DND-41 (cell line): Measurements from ENCODE around the gene SYF2.
"Not testable (repeated sequence)": the region's sequence is repeated elsewhere in the genome, so short reads cannot be mapped to it uniquely, and the experiment has no call there.

Source experiments
- ATAC-seq: fragments of 200-7000 bp; cut with Tn5 transposase; 3 replicates; pipeline ENCODE4 v1.9.1; 2021; ENCODE audit warnings: low read depth; ENCODE audit not compliant: insufficient read depth
- DNase-seq: peaks from one replicate; pipeline ENCODE4 v3.0.0-alpha.2; 2020
- H2AFZ ChIP-seq: 2 replicates; pipeline ENCODE4 v1.6.0; 2012; ENCODE audit warnings: low read depth, low read length
- H3K27ac ChIP-seq: 2 replicates; pipeline ENCODE4 v1.5.1; 2012; ENCODE audit warnings: low read length, inconsistent platforms
- H3K27me3 ChIP-seq: fragments of 200-600 bp; sonication (generic); 2 replicates; pipeline ENCODE4 v1.6.0; 2012; ENCODE audit warnings: low read length, mild to moderate bottlenecking, inconsistent platforms; ENCODE audit not compliant: insufficient read depth, poor library complexity
- H3K36me3 ChIP-seq: 2 replicates; pipeline ENCODE4 v1.5.1; 2012; ENCODE audit warnings: low read length, inconsistent platforms; ENCODE audit not compliant: insufficient read depth
- H3K4me1 ChIP-seq: 2 replicates; pipeline ENCODE4 v1.5.1; 2012; ENCODE audit warnings: mild to moderate bottlenecking, low read length; ENCODE audit not compliant: insufficient read depth
- H3K4me2 ChIP-seq: 2 replicates; pipeline ENCODE4 v1.6.0; 2012; ENCODE audit warnings: mild to moderate bottlenecking, moderate library complexity, low read length, inconsistent platforms; ENCODE audit not compliant: insufficient read depth
- H3K4me3 ChIP-seq, 2 experiments: fragments of 200-600 bp in 1 of 2; shearing (Covaris generic) in 1 of 2; 2 replicates each; pipeline ENCODE4 v1.5.1; 2012 to 2016; ENCODE audit warnings: inconsistent platforms in 2 of 2, low read length in 2 of 2, mild to moderate bottlenecking in 2 of 2, low read depth in 1 of 2, moderate library complexity in 1 of 2
- H3K79me2 ChIP-seq: 2 replicates; pipeline ENCODE4 v1.6.0; 2012; ENCODE audit warnings: low read length, inconsistent platforms; ENCODE audit not compliant: insufficient read depth
- H3K9ac ChIP-seq: 2 replicates; pipeline ENCODE4 v1.6.0; 2012; ENCODE audit warnings: low read depth, mild to moderate bottlenecking, inconsistent platforms, low read length, moderate library complexity
- H3K9me3 ChIP-seq: 2 replicates; pipeline ENCODE4 v1.5.1; 2012; ENCODE audit warnings: low read length, moderate library complexity, mild to moderate bottlenecking, inconsistent platforms; ENCODE audit not compliant: insufficient read depth, severe bottlenecking
- H4K20me1 ChIP-seq: 2 replicates; pipeline ENCODE4 v1.6.0; 2012; ENCODE audit warnings: low read length; ENCODE audit not compliant: insufficient read depth
- CTCF ChIP-seq: IDR thresholded peaks from 2 replicates; pipeline ENCODE4 v1.5.1; 2012; ENCODE audit warnings: borderline replicate concordance, low read length, moderate library complexity, mild to moderate bottlenecking; ENCODE audit not compliant: poor library complexity, severe bottlenecking; ENCODE audit errors: extremely low read depth
- EZH2 ChIP-seq: IDR thresholded peaks from 3 replicates; pipeline ENCODE4 v1.6.1; 2012; ENCODE audit warnings: borderline replicate concordance, low read depth, mild to moderate bottlenecking, moderate library complexity, low read length, inconsistent platforms; ENCODE audit not compliant: severe bottlenecking

SYF2 gene

GRCh38 chr1:25232027-25232865 is at the start of gene SYF2:
SYF2 (minus strand) TSS chr1:25232502; CDS start chr1:25232467, 35 bp downstream.
- ATAC-seq (peak; percentile 94), DNase-seq (peak; percentile 95)
- TF ChIP-seq EZH2 (no peak), CTCF (no peak)
- H3K27ac ChIP-seq: peak within 1 kb of the TSS; percentile 92
- H2AFZ ChIP-seq: peak within 1 kb of the TSS; percentile 85
- H3K36me3 ChIP-seq: peaks cover 40% of the 10 kb centered on the region
- no peaks in the 10 kb centered on the region for H3K9me3 ChIP-seq
- peak within 1 kb of the TSS; percentile 80 for H3K9ac ChIP-seq
- H3K4me3 ChIP-seq: peak within 1 kb of the TSS; percentile 70 to 92
- H3K79me2 ChIP-seq: peaks cover 49% of the 10 kb centered on the region
- peak within 1 kb of the TSS; percentile 81 for H3K4me2 ChIP-seq
- H4K20me1 ChIP-seq: no peaks in the 10 kb centered on the region; the same call in 1 of the 2 replicates
- H3K27me3 ChIP-seq: no peaks in the 10 kb centered on the region
- peaks cover 29% of the 10 kb centered on the region for H3K4me1 ChIP-seq

DNA sequence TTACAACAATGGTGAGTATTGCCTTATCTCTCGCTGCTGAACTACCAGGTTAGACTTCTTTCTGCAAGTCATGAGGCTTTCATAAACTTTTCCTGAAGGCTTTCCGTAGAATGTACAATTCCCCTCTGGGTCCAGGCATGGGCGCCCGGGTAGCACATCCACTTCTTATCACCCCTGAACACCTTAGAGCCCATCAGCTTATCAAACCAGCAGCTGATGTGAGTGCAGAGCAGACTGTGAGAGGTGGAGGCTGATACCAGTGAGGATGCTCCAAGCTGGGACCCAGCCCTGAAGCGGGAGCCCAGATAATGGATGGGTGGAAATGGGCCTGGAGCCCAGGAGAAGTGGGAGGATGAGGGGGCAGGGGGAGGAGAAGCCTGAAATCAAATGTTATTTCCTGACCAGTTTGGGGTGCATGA is 47.4 kb upstream of the SYF2 start:
- not testable (repeated sequence) for H2AFZ ChIP-seq, ATAC-seq, H3K36me3 ChIP-seq, H4K20me1 ChIP-seq, H3K4me2 ChIP-seq, H3K9ac ChIP-seq, H3K4me1 ChIP-seq, H3K79me2 ChIP-seq, DNase-seq, H3K4me3 ChIP-seq, H3K9me3 ChIP-seq, H3K27me3 ChIP-seq, H3K27ac ChIP-seq

- H3K27me3 ChIP-seq, H3K4me3 ChIP-seq, ATAC-seq, H3K4me1 ChIP-seq, H4K20me1 ChIP-seq, H3K27ac ChIP-seq, H3K9ac ChIP-seq, H3K36me3 ChIP-seq, H3K79me2 ChIP-seq, DNase-seq, H2AFZ ChIP-seq, H3K9me3 ChIP-seq, H3K4me2 ChIP-seq: not testable (repeated sequence)
These were observed 46.5 kb upstream of the SYF2 start for GRCh38 chr1:25278790-25279189.

DNA sequence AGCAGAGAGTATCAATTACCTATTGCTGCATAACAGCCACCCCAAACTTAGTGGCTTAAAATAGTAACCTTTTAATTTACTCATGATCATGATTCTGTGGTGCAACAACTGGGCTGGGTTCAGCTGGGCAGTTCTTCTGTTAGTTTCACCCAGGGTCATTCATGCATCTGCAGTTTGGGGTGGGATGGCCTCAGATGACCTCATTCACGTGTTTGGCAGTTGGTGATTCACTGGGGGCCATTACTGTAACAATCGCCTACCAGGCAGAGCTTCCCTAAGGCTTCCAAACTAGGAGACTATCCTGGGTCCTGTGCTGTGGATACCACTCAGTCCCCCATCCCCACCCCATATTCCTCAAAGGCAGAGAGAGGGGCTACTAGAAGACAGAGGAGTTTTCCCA is 46.1 kb upstream of the SYF2 start:
- H3K79me2 ChIP-seq, H3K27ac ChIP-seq, H3K36me3 ChIP-seq, H3K27me3 ChIP-seq, H2AFZ ChIP-seq, H3K4me2 ChIP-seq, H3K4me3 ChIP-seq, H4K20me1 ChIP-seq, H3K4me1 ChIP-seq, H3K9me3 ChIP-seq, H3K9ac ChIP-seq, DNase-seq, ATAC-seq: not testable (repeated sequence)

GRCh38 chr1:25277295-25277694 is 45.0 kb upstream of the SYF2 start:
- H3K4me3 ChIP-seq, ATAC-seq, H3K4me2 ChIP-seq, H3K79me2 ChIP-seq, H3K9me3 ChIP-seq, H4K20me1 ChIP-seq, H3K36me3 ChIP-seq, H3K4me1 ChIP-seq, H2AFZ ChIP-seq, H3K27ac ChIP-seq, DNase-seq, H3K27me3 ChIP-seq, H3K9ac ChIP-seq: not testable (repeated sequence)

DNA sequence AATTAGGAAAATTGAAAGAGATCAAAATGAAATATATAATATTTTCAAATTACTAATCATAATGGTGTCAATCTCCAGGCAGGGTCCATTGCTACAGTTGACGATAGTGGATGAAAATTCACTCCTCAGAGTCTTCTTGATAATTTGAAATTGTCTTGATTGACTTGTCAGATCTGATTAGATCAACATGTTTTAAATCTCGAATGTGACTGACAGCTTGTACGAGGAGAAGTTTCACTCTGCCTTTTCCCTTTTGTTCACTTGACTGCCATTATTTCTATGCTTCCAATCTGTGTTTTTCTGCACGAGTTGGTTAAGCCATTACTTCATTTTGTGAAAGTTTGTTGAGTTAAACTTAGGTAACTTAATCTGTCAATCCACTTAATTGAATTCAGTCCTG is 43.3 kb upstream of the SYF2 start:
- H4K20me1 ChIP-seq, H3K27ac ChIP-seq, H2AFZ ChIP-seq, ATAC-seq, H3K4me3 ChIP-seq, DNase-seq, H3K4me2 ChIP-seq, H3K9me3 ChIP-seq, H3K36me3 ChIP-seq, H3K27me3 ChIP-seq, H3K4me1 ChIP-seq, H3K79me2 ChIP-seq, H3K9ac ChIP-seq: not testable (repeated sequence)

- not testable (repeated sequence) for H3K36me3 ChIP-seq, H2AFZ ChIP-seq, H4K20me1 ChIP-seq, H3K9me3 ChIP-seq, H3K9ac ChIP-seq, H3K4me2 ChIP-seq, H3K4me3 ChIP-seq, H3K79me2 ChIP-seq, ATAC-seq, H3K27me3 ChIP-seq, H3K27ac ChIP-seq, DNase-seq, H3K4me1 ChIP-seq
These were observed 39.9 kb upstream of the SYF2 start, which contains the start of gene RHD for GRCh38 chr1:25272238-25272637. RHD (plus strand) TSS chr1:25272509; CDS start chr1:25272548, 39 bp downstream.
